HG03045 (cell line): ENCODE data around the gene JAKMIP2.

ENCODE experiments used
- ATAC-seq: cut with Tn5 transposase; IDR thresholded peaks from one replicate; pipeline ENCODE4 v1.9.1; 2021; ENCODE audit warnings: mild to moderate bottlenecking, moderate library complexity; ENCODE audit not compliant: unreplicated experiment

The JAKMIP2 gene

GRCh38 chr5:147704544-147704943 is 78.0 kb downstream of the JAKMIP2 start:
- no peak for ATAC-seq

DNA sequence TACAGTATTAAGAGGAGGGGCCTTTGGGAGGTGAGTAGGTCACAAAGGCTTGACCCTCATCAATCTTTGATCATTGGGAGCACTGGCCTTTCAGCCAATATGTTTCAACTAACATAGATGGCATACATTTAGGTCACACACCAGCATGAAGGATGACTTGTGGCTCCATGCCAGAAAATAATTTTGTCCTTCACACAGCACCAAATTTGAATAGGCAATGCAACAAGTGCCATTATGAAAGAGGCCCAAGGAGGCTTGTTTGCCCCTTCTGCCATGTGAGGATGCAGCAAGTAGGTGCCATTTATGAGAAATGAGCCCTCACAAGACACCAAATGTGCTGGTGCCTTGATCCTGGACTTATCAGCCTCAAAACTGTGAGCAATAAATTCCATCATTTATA is 81.1 kb downstream of the JAKMIP2 start:
- ATAC-seq, result no peak

DNA sequence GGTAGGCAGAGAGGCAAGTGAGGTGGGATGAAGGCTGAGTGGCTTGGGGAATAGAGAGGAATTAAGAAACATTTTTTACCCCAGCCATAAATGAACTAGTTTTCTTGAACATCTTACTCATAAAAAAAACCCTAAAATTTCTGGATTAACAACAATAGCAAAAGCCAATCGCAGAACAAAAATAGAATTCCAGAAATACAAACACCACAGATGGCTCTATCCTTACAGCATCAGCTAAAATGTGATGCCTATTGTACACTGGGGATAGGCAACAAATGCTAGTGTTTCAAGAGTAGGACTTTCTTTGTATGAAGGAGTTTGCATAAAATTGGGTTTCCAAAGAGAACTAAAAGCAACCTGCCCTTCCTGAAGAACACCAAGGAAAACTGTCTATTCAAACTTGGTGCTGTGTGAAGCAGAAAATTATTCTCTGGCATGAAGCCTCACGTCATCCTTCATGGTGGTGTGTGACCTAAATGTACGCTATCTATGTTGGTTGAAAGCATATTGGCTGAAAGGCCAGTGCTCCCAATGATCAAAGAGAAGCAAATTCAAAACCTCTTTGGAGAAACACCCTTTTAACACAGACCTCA is 82.9 kb downstream of the JAKMIP2 start:
- no peak for ATAC-seq

- ATAC-seq, result no peak
Observed at GRCh38 chr5:147697380-147697779, 85.1 kb downstream of the JAKMIP2 start.

DNA sequence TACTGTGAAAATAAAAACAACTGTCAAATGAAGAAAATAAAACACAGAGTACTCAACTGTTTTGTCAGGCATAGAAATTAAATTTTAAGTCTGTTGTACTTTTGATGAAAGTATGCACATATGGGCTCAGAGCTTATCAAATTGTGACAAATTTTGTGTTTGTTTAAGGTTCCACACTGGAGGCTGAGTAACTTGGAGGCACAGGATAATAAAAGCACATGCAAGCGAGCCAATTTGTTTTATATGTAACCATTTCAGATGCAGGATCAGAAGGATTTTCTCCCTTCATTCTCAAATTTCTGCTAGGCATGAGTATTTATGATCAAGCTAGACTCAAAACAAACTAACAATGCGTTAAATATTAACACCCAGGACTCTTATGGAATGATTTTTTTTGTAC is 87.8 kb downstream of the JAKMIP2 start:
- ATAC-seq, result no peak

DNA sequence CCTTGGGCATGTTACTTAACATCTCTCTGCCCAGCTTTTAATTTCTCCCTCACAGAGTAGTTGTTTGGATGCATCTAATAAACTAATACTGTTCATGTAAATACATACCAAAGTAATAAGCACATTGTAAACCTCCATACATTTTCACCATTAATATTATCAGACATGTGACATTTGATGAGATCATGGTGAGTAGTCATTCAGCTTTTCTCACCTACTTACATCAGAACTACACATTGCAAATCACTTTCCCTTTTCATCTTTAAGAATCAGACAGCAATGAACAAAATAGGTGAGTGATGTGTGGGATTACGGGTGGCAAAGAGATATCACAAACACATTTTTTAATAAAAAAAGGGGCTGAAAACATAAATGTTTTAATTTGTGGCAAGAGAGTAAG is 89.3 kb downstream of the JAKMIP2 start:
- no peak for ATAC-seq

GRCh38 chr5:147691130-147691529 is 91.4 kb downstream of the JAKMIP2 start:
- no peak for ATAC-seq

DNA sequence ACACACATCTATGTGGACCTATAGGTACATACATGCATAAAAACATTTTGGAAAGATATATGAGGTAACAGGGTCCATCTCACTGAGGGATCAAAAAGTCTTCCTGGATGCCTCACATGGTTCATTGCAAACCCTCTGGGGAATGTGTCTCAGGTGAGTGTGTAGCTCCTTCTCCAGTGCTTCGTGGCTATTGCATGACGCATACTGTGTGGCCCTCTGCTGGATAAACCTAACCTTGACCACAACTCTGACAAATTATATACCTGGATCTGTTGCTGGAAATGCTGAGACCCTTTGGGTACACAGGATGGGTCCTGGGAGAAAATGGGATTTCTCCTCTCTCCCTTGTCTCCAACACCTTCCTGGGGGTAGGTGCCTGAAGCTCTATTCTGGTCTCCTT is 91.9 kb downstream of the JAKMIP2 start:
- ATAC-seq, result no peak

DNA sequence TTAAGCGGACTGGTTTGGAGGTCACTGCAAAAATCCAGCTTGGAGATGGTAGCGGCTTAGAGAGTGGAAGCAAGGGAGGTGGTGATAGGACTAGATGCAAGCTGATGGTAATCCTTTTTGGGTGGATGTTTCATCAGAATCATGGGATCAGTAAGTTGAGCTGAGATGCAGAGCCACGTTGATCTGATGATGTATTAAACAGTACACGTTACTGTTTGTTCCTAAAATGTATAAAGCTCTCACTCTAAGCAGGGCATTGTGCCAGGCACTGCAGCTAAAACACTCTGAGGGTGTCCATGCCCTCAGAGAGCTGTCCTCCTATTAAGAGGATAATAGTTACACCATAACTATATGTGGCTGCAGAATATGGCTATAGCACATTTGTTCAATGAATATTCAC is 93.1 kb downstream of the JAKMIP2 start:
- no peak for ATAC-seq

- no peak for ATAC-seq
Observed at GRCh38 chr5:147688656-147689356, 93.7 kb downstream of the JAKMIP2 start.

DNA sequence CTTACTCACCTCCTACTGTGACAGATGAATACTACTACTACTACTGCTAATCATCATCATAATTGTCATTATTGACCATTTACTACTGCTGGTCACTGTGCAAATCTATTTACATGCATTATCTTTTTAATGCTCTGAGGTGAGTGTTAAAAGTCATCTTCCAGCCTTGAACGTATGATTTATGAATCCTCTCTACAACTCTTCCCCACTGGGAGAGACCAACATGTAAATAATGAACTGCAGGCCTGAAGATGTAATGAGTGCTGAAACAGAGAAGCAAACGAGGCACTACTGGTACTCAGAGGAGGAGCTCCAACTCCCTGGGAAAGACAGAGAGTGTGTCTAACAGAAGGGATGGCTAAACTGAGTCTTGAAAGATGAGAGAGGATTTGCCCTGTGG is 95.4 kb downstream of the JAKMIP2 start:
- ATAC-seq, result no peak

- ATAC-seq, result no peak
Observed at GRCh38 chr5:147686421-147686820, 96.1 kb downstream of the JAKMIP2 start.

DNA sequence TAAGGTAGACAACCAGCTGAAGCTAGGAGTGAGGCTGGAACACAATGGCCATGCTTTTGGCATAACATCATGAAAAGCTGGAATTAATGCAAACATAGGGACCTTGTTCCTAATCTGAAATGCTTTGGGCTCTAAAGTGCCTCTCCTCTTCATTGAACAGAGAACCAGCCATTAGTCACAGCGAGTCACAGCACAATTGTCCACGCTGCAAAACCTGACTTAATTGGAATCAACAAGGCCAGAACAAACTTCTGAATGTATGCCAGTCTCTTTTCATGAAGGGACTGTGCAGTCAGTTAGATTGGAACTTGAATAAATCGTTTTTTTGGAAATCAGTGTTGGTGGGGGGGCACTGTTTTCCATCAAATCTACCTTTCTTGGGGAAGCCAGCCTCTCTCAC is 96.5 kb downstream of the JAKMIP2 start:
- no peak for ATAC-seq

DNA sequence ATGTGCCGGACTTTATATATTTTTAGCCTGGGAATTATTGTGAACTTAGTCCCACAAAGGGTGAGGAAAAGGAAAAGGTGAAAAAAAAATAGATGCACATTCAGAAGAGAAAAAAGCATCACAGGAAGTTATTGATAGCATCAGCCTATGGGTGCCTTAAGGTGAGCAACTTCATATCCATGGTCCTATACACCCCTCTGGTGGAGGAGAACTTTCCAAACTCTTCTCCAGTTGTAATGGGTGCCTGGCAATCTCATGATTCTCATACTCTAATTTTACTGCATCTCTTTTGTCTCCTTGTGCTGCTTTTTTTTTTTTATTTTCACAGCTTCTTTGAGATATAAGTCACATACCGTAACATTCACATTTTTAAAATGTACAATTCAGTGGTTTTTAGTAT is 107.4 kb downstream of the JAKMIP2 start:
- no peak for ATAC-seq

GRCh38 chr5:147674411-147674810 is 108.1 kb downstream of the JAKMIP2 start:
- ATAC-seq, result no peak

DNA sequence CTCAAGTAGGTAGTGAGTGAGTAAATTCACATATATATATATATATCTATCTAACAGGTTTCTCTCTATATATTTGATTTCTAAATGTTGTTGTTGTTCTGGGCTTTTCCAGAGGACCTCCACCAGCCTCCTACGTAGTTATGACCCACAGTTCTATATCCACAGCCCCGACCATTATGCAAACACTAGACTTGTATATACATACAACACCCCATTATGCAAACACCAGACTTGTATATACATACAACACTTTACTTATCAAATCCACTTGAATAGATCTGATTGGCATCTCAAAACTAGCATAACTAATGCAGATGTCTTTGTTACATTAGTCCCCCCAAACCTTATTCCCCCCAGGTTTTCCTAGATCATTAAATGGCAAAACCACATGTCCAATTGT is 108.7 kb downstream of the JAKMIP2 start:
- no peak for ATAC-seq

GRCh38 chr5:147673266-147673665 is 109.3 kb downstream of the JAKMIP2 start:
- ATAC-seq, result no peak

GRCh38 chr5:147671365-147671764 is 111.2 kb downstream of the JAKMIP2 start:
- no peak for ATAC-seq

DNA sequence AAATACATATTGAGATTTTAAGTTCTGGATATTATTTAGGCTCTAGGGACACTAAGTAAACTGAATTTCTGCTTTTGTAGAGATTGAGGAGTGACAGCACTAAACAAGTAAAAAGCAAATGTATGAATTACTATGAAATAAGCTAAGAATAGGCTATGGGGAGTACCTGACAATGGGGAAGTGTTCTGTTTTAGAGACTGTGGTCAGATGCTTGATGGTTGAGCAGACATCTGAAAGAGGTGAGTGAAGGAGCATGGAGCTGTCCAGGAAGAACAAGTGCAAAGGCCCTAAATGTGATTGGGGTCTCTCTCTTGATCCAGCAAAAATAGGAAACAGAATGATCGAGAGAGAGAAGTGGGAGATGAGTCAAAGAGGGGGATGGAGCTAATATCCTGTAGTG is 111.7 kb downstream of the JAKMIP2 start:
- no peak for ATAC-seq

DNA sequence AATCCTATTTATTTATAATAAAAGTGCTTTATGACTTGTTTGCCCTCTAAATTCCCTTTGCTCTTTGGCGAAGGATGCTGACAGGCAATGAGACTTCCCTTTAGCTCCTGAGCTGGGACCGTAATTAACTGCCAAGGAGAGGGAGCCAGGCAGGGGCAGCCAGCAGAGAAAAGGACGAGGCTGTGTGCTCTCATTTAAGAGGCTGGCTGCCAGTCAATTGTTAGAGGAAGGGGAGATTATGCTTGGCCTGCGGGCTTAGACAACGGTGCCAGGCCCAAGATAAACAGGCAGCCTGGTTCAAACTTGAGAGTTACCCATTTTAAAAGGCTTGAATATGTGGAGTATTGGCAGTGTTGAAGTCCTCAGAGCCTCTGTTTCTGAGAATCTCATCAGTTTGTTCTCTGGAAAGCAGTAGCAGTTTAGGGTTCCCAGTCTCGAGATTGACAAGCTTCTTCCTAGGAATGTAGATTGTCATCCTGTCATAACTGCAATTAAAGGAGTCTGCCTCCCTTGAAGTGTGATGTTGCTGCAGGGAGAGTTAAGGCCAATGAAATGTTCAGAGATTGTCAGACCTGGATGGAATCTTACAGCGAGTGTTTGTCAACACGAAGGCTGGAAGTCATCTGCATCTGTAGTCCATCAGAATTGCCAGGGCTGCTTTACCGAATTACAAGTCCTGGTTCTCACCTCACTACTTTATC is 113.2 kb downstream of the JAKMIP2 start:
- ATAC-seq, result no peak

GRCh38 chr5:147668385-147668784 is 114.1 kb downstream of the JAKMIP2 start:
- no peak for ATAC-seq

DNA sequence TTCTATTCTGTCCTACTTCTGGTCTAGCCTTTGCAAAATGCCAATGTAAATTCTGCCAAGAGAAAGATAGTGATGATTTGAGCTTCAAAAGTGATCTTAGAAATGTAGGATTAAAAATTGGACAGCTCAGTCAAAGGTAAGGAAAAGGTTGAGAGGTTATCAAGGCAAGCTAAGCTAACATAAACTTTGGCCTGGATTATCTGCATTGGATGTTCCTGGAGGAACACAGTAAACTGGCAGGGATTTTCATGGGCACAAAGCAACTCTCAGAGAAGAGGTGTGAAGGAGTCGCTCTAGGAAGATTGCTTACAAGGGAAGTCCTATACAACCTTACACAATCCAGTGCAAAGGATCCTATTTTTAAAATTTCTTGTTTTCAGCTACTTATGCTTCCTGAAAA is 115.2 kb downstream of the JAKMIP2 start:
- ATAC-seq, result no peak
